MM.1S (cell line): ENCODE results near the gene WFIKKN1.

Source experiments
- EZH2 ChIP-seq: fragments of 300-600 bp; sonication (generic); optimal IDR thresholded peaks from 2 replicates; pipeline ENCODE3; 2017; ENCODE audit warnings: low read depth, mild to moderate bottlenecking, antibody characterized with exemption, low read length, mixed read lengths
- TF ChIP-seq, protein P1 (sequence below): fragments of 300-600 bp; sonication (generic); IDR thresholded peaks from 2 replicates; pipeline ENCODE4 v1.5.1; 2016; ENCODE audit warnings: antibody characterized with exemption, low read length, mixed read lengths

DNA sequence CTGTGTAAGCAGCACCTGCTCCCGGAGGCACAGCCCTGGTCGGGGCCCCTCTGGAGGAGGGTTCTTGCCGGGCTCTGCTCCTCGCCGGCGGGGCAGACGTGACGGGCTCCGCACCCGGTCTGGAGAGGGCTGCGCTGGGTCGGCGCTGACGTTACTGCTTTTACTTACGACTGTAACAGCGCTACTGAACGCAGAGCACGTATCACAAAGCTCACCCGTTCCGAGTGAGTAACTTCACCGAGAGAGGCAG is 42.2 kb upstream of the WFIKKN1 start:
- TF ChIP-seq, protein P1, sequence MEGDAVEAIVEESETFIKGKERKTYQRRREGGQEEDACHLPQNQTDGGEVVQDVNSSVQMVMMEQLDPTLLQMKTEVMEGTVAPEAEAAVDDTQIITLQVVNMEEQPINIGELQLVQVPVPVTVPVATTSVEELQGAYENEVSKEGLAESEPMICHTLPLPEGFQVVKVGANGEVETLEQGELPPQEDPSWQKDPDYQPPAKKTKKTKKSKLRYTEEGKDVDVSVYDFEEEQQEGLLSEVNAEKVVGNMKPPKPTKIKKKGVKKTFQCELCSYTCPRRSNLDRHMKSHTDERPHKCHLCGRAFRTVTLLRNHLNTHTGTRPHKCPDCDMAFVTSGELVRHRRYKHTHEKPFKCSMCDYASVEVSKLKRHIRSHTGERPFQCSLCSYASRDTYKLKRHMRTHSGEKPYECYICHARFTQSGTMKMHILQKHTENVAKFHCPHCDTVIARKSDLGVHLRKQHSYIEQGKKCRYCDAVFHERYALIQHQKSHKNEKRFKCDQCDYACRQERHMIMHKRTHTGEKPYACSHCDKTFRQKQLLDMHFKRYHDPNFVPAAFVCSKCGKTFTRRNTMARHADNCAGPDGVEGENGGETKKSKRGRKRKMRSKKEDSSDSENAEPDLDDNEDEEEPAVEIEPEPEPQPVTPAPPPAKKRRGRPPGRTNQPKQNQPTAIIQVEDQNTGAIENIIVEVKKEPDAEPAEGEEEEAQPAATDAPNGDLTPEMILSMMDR: no peak
- no peak for TF ChIP-seq EZH2
